Measurements from ENCODE around the gene FAF1. TPM values are rescaled to one million over a fixed set of nuclear protein-coding genes. Genes with fewer than 3 reads are reported as not detected.

FAF1 gene
- total and polyA plus RNA-seq, 9 of the 15 experiments (the other 6 are each of a cell fraction or from before 2014, with no cell fraction given): 48.7 to 225 (median 118) TPM

GRCh38 chr1:50393522-50394120 is 566.4 kb downstream of the FAF1 start:
- ATAC-seq (no peak), FAIRE-seq (no peak), DNase-seq (ENCODE audit: extremely low read depth in 1 of 4, low spot score in 3 of 4) (no peak)
- Histone ChIP-seq H3K4me3 (no peak overlapping the region), H3K4me1 (replicated peaks in 1 of 2; ENCODE audit: control insufficient read depth in 2 of 2, insufficient read depth in 2 of 2, low read length in 2 of 2) (no peaks in the 10 kb centered on the region), H3K27ac (ENCODE audit: extremely low read depth, low read depth, low read length) (no peak overlapping the region), H2AFZ (ENCODE audit: low read depth, low read length) (no peak overlapping the region), H3K79me2 (ENCODE audit: control insufficient read depth, insufficient read depth, low read length) (no peaks in the 10 kb centered on the region), H3K4me2 (ENCODE audit: insufficient read depth, low read length) (no peak overlapping the region), H3K9ac (ENCODE audit: insufficient read depth in 1 of 2, low read depth in 2 of 2, low read length in 2 of 2) (no peak overlapping the region), H3K9me3 (replicated peaks; ENCODE audit: control insufficient read depth, insufficient read depth, low read depth, low read length) (no peaks in the 10 kb centered on the region), H3K36me3 (ENCODE audit: control insufficient read depth, insufficient read depth, low read length) (no peaks in the 10 kb centered on the region), H3K27me3 (ENCODE audit: control insufficient read depth in 2 of 2, insufficient read depth in 2 of 2, low read length in 2 of 2) (no peaks in the 10 kb centered on the region), H3K9me1 (ENCODE audit: control insufficient read depth, insufficient read depth, low read length) (no peaks in the 10 kb centered on the region), H4K20me1 (replicated peaks; ENCODE audit: control insufficient read depth, insufficient read depth, low read length) (no peaks in the 10 kb centered on the region)
- intact Hi-C loops (cut with micrococcal nuclease) (no loop called here), in situ Hi-C loops (cut with MboI) (no loop called here)
- no TSS peak for BruUV-seq (replicated peaks)
- ChIA-PET CTCF (ENCODE audit: low intra/inter-chr PET ratio) (no interaction called here), POLR2A (no interaction called here)
- WGBS (ENCODE audit: insufficient coverage, low coverage, missing lambda C conversion rate): 0% methylated on average over 2 of the region's 2 CpGs
- TF ChIP-seq NR0B1 (IDR thresholded peaks at IDR 0.05; ENCODE audit: partially characterized antibody) (no peak), GATAD2B (IDR thresholded peaks at IDR 0.05; ENCODE audit: borderline replicate concordance) (no peak), ZNF133 (CRISPR knock-in tag; IDR thresholded peaks at IDR 0.05) (no peak), HNRNPH1 (optimal IDR thresholded peaks at IDR 0.05; ENCODE audit: low read depth, low read length) (no peak), KLF13 (tag; IDR thresholded peaks at IDR 0.05; ENCODE audit: borderline replicate concordance, low read depth) (no peak), HMG20A (CRISPR knock-in tag; conservative IDR thresholded peaks at IDR 0.05) (no peak), AFF4 (CRISPR knock-in tag; IDR thresholded peaks at IDR 0.05) (no peak), TCFL5 (CRISPR knock-in tag; conservative IDR thresholded peaks at IDR 0.05) (no peak), SIX5 (IDR thresholded peaks at IDR 0.05; ENCODE audit: borderline replicate concordance in 1 of 2, insufficient read depth in 1 of 2, low read depth in 1 of 2, low read length in 2 of 2) (no peak), FOXK1 (CRISPR knock-in tag; IDR thresholded peaks at IDR 0.05; ENCODE audit: borderline replicate concordance) (no peak), MNT (conservative IDR thresholded peaks at IDR 0.05) (no peak), SMC3 (conservative IDR thresholded peaks at IDR 0.05; ENCODE audit: insufficient read depth, low read depth, low read length) (no peak), TCF15 (CRISPR knock-in tag; IDR thresholded peaks at IDR 0.05) (no peak)

Measured in K562 (cell line).